BE2C (cell line): Measurements from ENCODE around the gene ANKIB1.
"Not testable (repeated sequence)": the region's sequence is repeated elsewhere in the genome, so short reads cannot be mapped to it uniquely, and the experiment has no call there.

ENCODE experiments used
- DNase-seq: peaks from one replicate; pipeline ENCODE4 v3.0.0-alpha.2; 2020
- H3K27me3 ChIP-seq: fragments of 250-450 bp; sonication (Bioruptor Pico); 2 replicates; pipeline ENCODE4 v1.5.1; 2020; ENCODE audit warnings: mild to moderate bottlenecking
- H3K36me3 ChIP-seq: fragments of 250-450 bp; sonication (Bioruptor Pico); 2 replicates; pipeline ENCODE4 v1.5.1; 2020; ENCODE audit warnings: mild to moderate bottlenecking
- H3K4me1 ChIP-seq: fragments of 250-450 bp; sonication (Bioruptor Pico); 2 replicates; pipeline ENCODE4 v1.5.1; 2020
- H3K4me3 ChIP-seq: 2 replicates; pipeline ENCODE4 v1.5.1; 2011; ENCODE audit warnings: low read depth, low read length
- H3K9me3 ChIP-seq: fragments of 250-450 bp; sonication (Bioruptor Pico); 2 replicates; pipeline ENCODE4 v1.5.1; 2020
- CTCF ChIP-seq: IDR thresholded peaks from 2 replicates; pipeline ENCODE4 v1.5.1; 2012; ENCODE audit warnings: mild to moderate bottlenecking, low read depth, low read length

The ANKIB1 gene

DNA sequence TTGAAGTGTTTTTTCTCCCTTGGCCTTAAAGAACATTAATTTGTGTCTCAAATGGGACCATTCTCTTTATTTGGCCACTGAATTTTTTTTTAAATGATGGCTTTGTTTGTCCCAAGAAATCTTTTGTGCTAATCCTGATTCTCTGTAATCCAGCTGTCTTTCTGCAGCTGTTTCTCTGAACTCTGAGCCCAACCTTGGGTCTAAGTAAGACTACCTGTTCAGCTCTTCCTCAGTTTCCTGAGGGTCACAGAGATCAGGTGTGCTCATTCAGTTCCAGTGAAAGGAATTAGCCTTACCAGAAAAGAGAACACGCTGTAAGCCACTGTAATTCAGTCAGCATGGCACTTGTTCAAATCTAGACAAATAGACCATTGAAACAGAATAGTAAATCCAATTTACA, 94.2 kb downstream of the ANKIB1 start:
- no peak for DNase-seq
- no peaks in the 10 kb centered on the region; the same call in 1 of the 2 replicates for H3K9me3 ChIP-seq
- H3K4me1 ChIP-seq = no peaks in the 10 kb centered on the region; the same call in 1 of the 2 replicates
- no peaks in the 10 kb centered on the region for H3K36me3 ChIP-seq
- no peaks in the 10 kb centered on the region for H3K27me3 ChIP-seq
- H3K4me3 ChIP-seq = no peak overlapping the region
- no peak for TF ChIP-seq CTCF

- no peak for DNase-seq
- no peaks in the 10 kb centered on the region for H3K27me3 ChIP-seq
- H3K9me3 ChIP-seq = no peaks in the 10 kb centered on the region
- TF ChIP-seq CTCF = no peak
- no peak overlapping the region for H3K4me3 ChIP-seq
- no peaks in the 10 kb centered on the region for H3K4me1 ChIP-seq
- H3K36me3 ChIP-seq = peaks cover 9% of the 10 kb centered on the region
Observed at GRCh38 chr7:92343714-92344113, 97.9 kb downstream of the ANKIB1 start.

- no peaks in the 10 kb centered on the region for H3K4me1 ChIP-seq
- H3K4me3 ChIP-seq = no peak overlapping the region
- DNase-seq = no peak
- no peak for TF ChIP-seq CTCF
- H3K36me3 ChIP-seq = peaks cover 12% of the 10 kb centered on the region
- no peaks in the 10 kb centered on the region for H3K9me3 ChIP-seq
- no peaks in the 10 kb centered on the region for H3K27me3 ChIP-seq
Observed at GRCh38 chr7:92352009-92352408, 106.2 kb downstream of the ANKIB1 start.

GRCh38 chr7:92354214-92354613, 108.4 kb downstream of the ANKIB1 start:
- no peaks in the 10 kb centered on the region for H3K27me3 ChIP-seq
- H3K4me1 ChIP-seq = no peaks in the 10 kb centered on the region
- peaks cover 3% of the 10 kb centered on the region; the same call in 1 of the 2 replicates for H3K36me3 ChIP-seq
- no peak overlapping the region for H3K4me3 ChIP-seq
- no peak for TF ChIP-seq CTCF
- H3K9me3 ChIP-seq = no peaks in the 10 kb centered on the region
- no peak for DNase-seq

GRCh38 chr7:92356406-92356805, 110.6 kb downstream of the ANKIB1 start:
- DNase-seq = no peak
- H3K9me3 ChIP-seq = no peaks in the 10 kb centered on the region
- no peak overlapping the region for H3K4me3 ChIP-seq
- peaks cover 3% of the 10 kb centered on the region for H3K36me3 ChIP-seq
- no peaks in the 10 kb centered on the region for H3K4me1 ChIP-seq
- H3K27me3 ChIP-seq = no peaks in the 10 kb centered on the region
- no peak for TF ChIP-seq CTCF

DNA sequence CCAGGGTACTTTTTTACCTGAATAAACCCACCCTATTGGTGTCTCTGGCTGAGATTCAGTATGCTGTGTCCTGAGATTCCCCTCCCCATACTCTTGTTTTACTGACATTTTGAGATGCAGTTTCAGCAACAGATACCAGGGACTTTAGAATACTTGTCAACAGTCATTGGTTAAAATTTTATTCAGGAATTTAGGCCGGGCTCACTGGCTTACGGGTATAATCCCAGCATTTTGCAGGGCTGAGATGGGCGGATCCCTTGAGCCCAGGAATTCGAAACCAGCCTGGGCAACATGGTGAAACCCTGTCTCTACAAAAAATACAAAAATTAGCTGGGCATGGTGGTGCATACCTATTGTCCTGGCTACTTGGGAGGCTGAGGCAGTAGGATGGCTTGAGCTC, 111.5 kb downstream of the ANKIB1 start:
- peaks cover 3% of the 10 kb centered on the region for H3K36me3 ChIP-seq

GRCh38 chr7:92359179-92359578, 113.4 kb downstream of the ANKIB1 start:
- H3K9me3 ChIP-seq, H3K27me3 ChIP-seq, H3K4me1 ChIP-seq, H3K4me3 ChIP-seq, H3K36me3 ChIP-seq, DNase-seq: not testable (repeated sequence)

More for the DNA sequence above, 111.5 kb downstream of the ANKIB1 start:
- H3K4me3 ChIP-seq = no peak overlapping the region
- TF ChIP-seq CTCF = no peak
- H3K4me1 ChIP-seq = no peaks in the 10 kb centered on the region
- no peaks in the 10 kb centered on the region for H3K27me3 ChIP-seq
- no peaks in the 10 kb centered on the region for H3K9me3 ChIP-seq
- no peak for DNase-seq
